Measurements from ENCODE around the gene SUCNR1.
"Not testable (repeated sequence)": the region's sequence is repeated elsewhere in the genome, so short reads cannot be mapped to it uniquely, and the experiment has no call there.

Gene SUCNR1

GRCh38 chr3:151871639-151872468, 1.6 kb upstream of the SUCNR1 start:
- no peak for DNase-seq (ENCODE audit: low read depth)

- not testable (repeated sequence) for DNase-seq (ENCODE audit: low read depth)
Observed at GRCh38 chr3:151874079-151874478, 636 bp downstream of the SUCNR1 start.

- no peak for DNase-seq (ENCODE audit: low read depth)
Observed at GRCh38 chr3:151875759-151876158, 2.3 kb downstream of the SUCNR1 start.

- DNase-seq (ENCODE audit: low read depth) = no peak
Observed at GRCh38 chr3:151877269-151877668, 3.8 kb downstream of the SUCNR1 start.

GRCh38 chr3:151878465-151878864, 5.0 kb downstream of the SUCNR1 start:
- DNase-seq (ENCODE audit: low read depth) = no peak

GRCh38 chr3:151879037-151879436, 5.6 kb downstream of the SUCNR1 start:
- DNase-seq (ENCODE audit: low read depth) = no peak

GRCh38 chr3:151879679-151880415, 6.4 kb downstream of the SUCNR1 start:
- no peak for DNase-seq (ENCODE audit: low read depth)

GRCh38 chr3:151880416-151880690, 6.9 kb downstream of the SUCNR1 start:
- no peak for DNase-seq (ENCODE audit: low read depth)

- no peak for DNase-seq (ENCODE audit: low read depth)
Observed at GRCh38 chr3:151881137-151881536, 7.7 kb downstream of the SUCNR1 start.

- not testable (repeated sequence) for DNase-seq (ENCODE audit: low read depth)
Observed at GRCh38 chr3:151885397-151885796, 12.0 kb downstream of the SUCNR1 start.

- not testable (repeated sequence) for DNase-seq (ENCODE audit: low read depth)
Observed at GRCh38 chr3:151887450-151888211, 14.2 kb downstream of the SUCNR1 start.

- no peak for DNase-seq (ENCODE audit: low read depth)
Observed at GRCh38 chr3:151890721-151891141, 17.3 kb downstream of the SUCNR1 start.

GRCh38 chr3:151891721-151892120, 18.3 kb downstream of the SUCNR1 start:
- no peak for DNase-seq (ENCODE audit: low read depth)

- DNase-seq (ENCODE audit: low read depth) = no peak
Observed at GRCh38 chr3:151894219-151894618, 20.8 kb downstream of the SUCNR1 start.

- DNase-seq (ENCODE audit: low read depth) = no peak
Observed at GRCh38 chr3:151895478-151896241, 22.2 kb downstream of the SUCNR1 start.

- no peak for DNase-seq (ENCODE audit: low read depth)
Observed at GRCh38 chr3:151896246-151897012, 23.0 kb downstream of the SUCNR1 start.

- not testable (repeated sequence) for DNase-seq (ENCODE audit: low read depth)
Observed at GRCh38 chr3:151898121-151898520, 24.7 kb downstream of the SUCNR1 start.

GRCh38 chr3:151898564-151899261, 25.3 kb downstream of the SUCNR1 start:
- not testable (repeated sequence) for DNase-seq (ENCODE audit: low read depth)

GRCh38 chr3:151899996-151900395, 26.6 kb downstream of the SUCNR1 start:
- no peak for DNase-seq (ENCODE audit: low read depth)

- DNase-seq (ENCODE audit: low read depth) = no peak
Observed at GRCh38 chr3:151900460-151900859, 27.0 kb downstream of the SUCNR1 start.

Data from non-pigmented ciliary epithelial cell (primary cell).